H1 (cell line): Measurements from ENCODE around the gene RWDD3. TPM values are rescaled to one million over a fixed set of nuclear protein-coding genes. Genes with fewer than 3 reads are reported as not detected.

Source experiments
- EZH2 ChIP-seq: fragments of 200-600 bp; sonication (generic); IDR thresholded peaks from 2 replicates; pipeline ENCODE4 v1.7.1; 2012; ENCODE audit warnings: low read depth, mild to moderate bottlenecking, moderate library complexity, low read length, inconsistent platforms; ENCODE audit not compliant: severe bottlenecking
- POU5F1 ChIP-seq: IDR thresholded peaks from 2 replicates; pipeline ENCODE4 v1.6.1; 2011; ENCODE audit warnings: low read depth, mild to moderate bottlenecking, low read length, moderate library complexity
- RNF2 ChIP-seq: fragments of 200-900, 300-1000 bp; sonication (generic); IDR thresholded peaks from 2 replicates; pipeline ENCODE4 v1.7.1; 2016; ENCODE audit warnings: borderline replicate concordance, low read depth, mild to moderate bottlenecking, antibody characterized with exemption, low read length; ENCODE audit not compliant: poor library complexity, severe bottlenecking; ENCODE audit errors: missing control alignments
- polyA plus RNA-seq, 7 experiments: library from polyadenylated mRNA; depleted of rRNA in 3 of 7; stranded (reverse) in 5 of 7; unstranded in 2 of 7; fragments of >200 nt in 5 of 7; fragments of 200-250 nt in 2 of 7; gene quantifications; 1 replicate in 5 of 7; 2 replicates in 1 of 7; 4 replicates in 1 of 7; pipeline versions ENCODE4 v1.2.1 to v1.2.3, GENCODE V29; 2011 to 2013; ENCODE audit warnings: missing spikeins in 2 of 7, mixed read lengths in 2 of 7
- total RNA-seq: library from RNA; stranded (reverse); fragmentation: NEBNext Ultra II Directional; extraction: Animal tissue kit (Norgen Biotek cat#: 25700); gene quantifications from 2 replicates; pipeline ENCODE4 v1.2.1, GENCODE V29; 2021

The RWDD3 gene
- total and polyA plus RNA-seq, 2 of the 8 experiments (the other 6 are each of a cell fraction or from before 2014, with no cell fraction given), result 7.9 to 14.5 TPM

DNA sequence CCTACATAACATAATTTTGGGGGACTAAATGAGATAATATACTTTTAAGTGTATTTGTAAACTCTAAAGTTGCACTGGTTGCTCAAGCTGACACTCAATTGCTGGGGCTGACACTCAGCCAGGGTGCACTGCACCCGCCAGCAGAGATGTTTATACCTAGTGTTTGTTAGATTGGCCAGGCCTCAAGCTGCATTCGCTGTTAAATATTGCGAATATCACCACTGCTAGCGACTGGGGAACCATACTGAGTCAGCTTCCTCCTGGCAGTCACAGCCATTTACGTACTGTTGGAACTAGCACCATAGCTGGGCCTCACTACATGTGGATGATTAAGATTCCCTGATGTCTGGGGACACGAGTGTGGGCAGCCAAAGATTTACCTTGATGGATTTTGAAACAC, 12.7 kb upstream of the RWDD3 start (continued):
- TF ChIP-seq POU5F1 (no peak), RNF2 (no peak), EZH2 (no peak)
